IMR-90 (cell line): Measurements from ENCODE around the gene LDLRAD3. TPM values are rescaled to one million over a fixed set of nuclear protein-coding genes. Genes with fewer than 3 reads are reported as not detected.

Experiments
- ATAC-seq: fragments of 200-7000 bp; cut with Tn5 transposase; 2 replicates; pipeline ENCODE4 v1.9.1; 2020; ENCODE audit warnings: low read depth, mild to moderate bottlenecking, moderate library complexity
- BruUV-seq: library from RNA; stranded (reverse); fragments of 400-500 nt; replicated peaks from 2 replicates; lab custom pipeline; 2021; lab: Mats Ljungman, UMichigan
- CTCF ChIA-PET: fragments of 300-600 bp; formaldehyde crosslinking; extraction: SDS; loops from one replicate; lab custom pipeline; 2021; ENCODE audit warnings: antibody characterized with exemption; lab: Yijun Ruan, JAX
- POLR2A ChIA-PET: fragments of 300-600 bp; sonication (Branson Sonifier 250); formaldehyde crosslinking; loops from one replicate; lab custom pipeline; 2022; ENCODE audit warnings: antibody characterized with exemption; ENCODE audit not compliant: unreplicated experiment; lab: Charles Lee
- DNase-seq: peaks from one replicate; pipeline ENCODE4 v3.0.0; 2013
- H2AFZ ChIP-seq: replicated peaks from 2 replicates; pipeline ENCODE3; 2013; ENCODE audit warnings: low read length, mild to moderate bottlenecking; ENCODE audit not compliant: poor library complexity
- H2AK5ac ChIP-seq: 2 replicates; pipeline ENCODE4 v1.6.1; 2013; ENCODE audit warnings: low read depth, low read length, inconsistent platforms
- H2AK9ac ChIP-seq: replicated peaks from 2 replicates; pipeline ENCODE3; 2013; ENCODE audit warnings: mild to moderate bottlenecking, low read depth, low read length, moderate library complexity; ENCODE audit not compliant: poor library complexity
- H2BK120ac ChIP-seq: 2 replicates; pipeline ENCODE4 v1.6.1; 2013; ENCODE audit warnings: low read depth, low read length, inconsistent platforms
- H2BK15ac ChIP-seq: 3 replicates; pipeline ENCODE4 v1.6.1; 2013; ENCODE audit warnings: low read depth, low read length, inconsistent platforms
- H2BK20ac ChIP-seq: 2 replicates; pipeline ENCODE4 v1.6.1; 2013; ENCODE audit warnings: low read depth, mild to moderate bottlenecking, inconsistent platforms, low read length, moderate library complexity
- H2BK5ac ChIP-seq: 2 replicates; pipeline ENCODE4 v1.6.1; 2013; ENCODE audit warnings: mild to moderate bottlenecking, low read depth, low read length, inconsistent platforms; ENCODE audit not compliant: poor library complexity, severe bottlenecking
- H3K14ac ChIP-seq: replicated peaks from 2 replicates; pipeline ENCODE4 v1.6.1; 2013; ENCODE audit warnings: low read depth, low read length, inconsistent platforms
- H3K18ac ChIP-seq: 2 replicates; pipeline ENCODE4 v1.6.1; 2013; ENCODE audit warnings: low read depth, low read length, control low read depth
- H3K23ac ChIP-seq: 2 replicates; pipeline ENCODE4 v1.6.1; 2013; ENCODE audit warnings: low read depth, low read length, inconsistent platforms
- H3K27ac ChIP-seq: 2 replicates; pipeline ENCODE4 v1.5.1; 2013; ENCODE audit warnings: mild to moderate bottlenecking, control low read depth, low read length; ENCODE audit not compliant: insufficient read depth
- H3K27me3 ChIP-seq: 2 replicates; pipeline ENCODE4 v1.6.1; 2013; ENCODE audit warnings: low read length; ENCODE audit not compliant: control insufficient read depth, insufficient read depth
- H3K36me3 ChIP-seq: 2 replicates; pipeline ENCODE4 v1.6.1; 2013; ENCODE audit warnings: low read length, mixed read lengths; ENCODE audit not compliant: control insufficient read depth, insufficient read depth
- H3K4ac ChIP-seq: 2 replicates; pipeline ENCODE4 v1.6.1; 2013; ENCODE audit warnings: low read depth, low read length, inconsistent platforms
- H3K4me1 ChIP-seq: 2 replicates; pipeline ENCODE4 v1.6.1; 2013; ENCODE audit warnings: low read length, mixed read lengths; ENCODE audit not compliant: control insufficient read depth, insufficient read depth
- H3K4me2 ChIP-seq: 2 replicates; pipeline ENCODE4 v1.6.1; 2013; ENCODE audit warnings: low read depth, mild to moderate bottlenecking, control low read depth, low read length, moderate library complexity
- H3K4me3 ChIP-seq: 2 replicates; pipeline ENCODE4 v1.5.1; 2013; ENCODE audit warnings: low read depth, mild to moderate bottlenecking, control low read depth, low read length, moderate library complexity; ENCODE audit not compliant: insufficient read depth
- H3K56ac ChIP-seq: 2 replicates; pipeline ENCODE4 v1.6.1; 2013; ENCODE audit warnings: low read length, inconsistent platforms; ENCODE audit not compliant: insufficient read depth; ENCODE audit errors: extremely low read depth
- H3K79me1 ChIP-seq, 2 experiments: 2 replicates each; pipeline ENCODE4 v1.6.1; 2013; ENCODE audit warnings: low read length in 2 of 2, inconsistent platforms in 1 of 2, low read depth in 1 of 2
- H3K9ac ChIP-seq: 2 replicates; pipeline ENCODE4 v1.6.1; 2013; ENCODE audit warnings: low read depth, low read length, control low read depth
- H3K9me1 ChIP-seq: 2 replicates; pipeline ENCODE4 v1.6.1; 2013; ENCODE audit warnings: low read length, inconsistent platforms; ENCODE audit not compliant: insufficient read depth
- H3K9me3 ChIP-seq: 2 replicates; pipeline ENCODE4 v1.6.1; 2013; ENCODE audit warnings: low read length; ENCODE audit not compliant: control insufficient read depth, insufficient read depth
- H4K20me1 ChIP-seq: 2 replicates; pipeline ENCODE4 v1.6.1; 2013; ENCODE audit warnings: low read length, inconsistent platforms; ENCODE audit not compliant: insufficient read depth
- H4K5ac ChIP-seq: 2 replicates; pipeline ENCODE4 v1.6.1; 2013; ENCODE audit warnings: mild to moderate bottlenecking, low read depth, low read length, control low read depth
- H4K8ac ChIP-seq, 2 experiments: 2 replicates each; pipeline ENCODE4 v1.6.1; 2013; ENCODE audit warnings: low read depth in 2 of 2, low read length in 2 of 2, control low read depth in 1 of 2, inconsistent platforms in 1 of 2
- H4K91ac ChIP-seq: 2 replicates; pipeline ENCODE4 v1.6.1; 2013; ENCODE audit warnings: low read depth, low read length, inconsistent platforms; ENCODE audit not compliant: insufficient read depth
- BHLHE40 ChIP-seq: fragments of 150-350 bp; IDR thresholded peaks from 2 replicates; pipeline ENCODE4 v1.6.1; 2016; ENCODE audit warnings: mild to moderate bottlenecking, low read depth, low read length
- CHD1 ChIP-seq: IDR thresholded peaks from 2 replicates; pipeline ENCODE4 v1.6.1; 2012; ENCODE audit warnings: low read depth, low read length, improper control_type of control experiment
- FOS ChIP-seq: fragments of 150-350 bp; IDR thresholded peaks from 2 replicates; pipeline ENCODE4 v1.6.1; 2016; ENCODE audit warnings: low read depth, low read length
- MAFK ChIP-seq: IDR thresholded peaks from 2 replicates; pipeline ENCODE4 v1.6.1; 2012; ENCODE audit warnings: low read depth, low read length, improper control_type of control experiment
- MXI1 ChIP-seq: IDR thresholded peaks from 2 replicates; pipeline ENCODE4 v1.6.1; 2012; ENCODE audit warnings: low read depth, mild to moderate bottlenecking, low read length, moderate library complexity, borderline replicate concordance
- POLR2A ChIP-seq: IDR thresholded peaks from 2 replicates; pipeline ENCODE4 v1.6.1; 2012; ENCODE audit warnings: mild to moderate bottlenecking, low read depth, low read length
- RAD21 ChIP-seq: IDR thresholded peaks from 2 replicates; pipeline ENCODE4 v1.6.1; 2012; ENCODE audit warnings: low read length, improper control_type of control experiment
- RFX5 ChIP-seq: IDR thresholded peaks from 2 replicates; pipeline ENCODE4 v1.8.0; 2012; ENCODE audit warnings: low read depth, mild to moderate bottlenecking, low read length, moderate library complexity
- WGBS, 2 experiments: methylation state at CpG; one replicate each; pipeline versions ENCODE4 v1.1.5 to v1.1.7; 2013; ENCODE audit warnings: missing lambda C conversion rate in 2 of 2; ENCODE audit not compliant: insufficient read length in 1 of 2; ENCODE audit errors: extremely low coverage in 2 of 2; 5-methylcytosine and 5-hydroxymethylcytosine counted together
- dilution Hi-C: fragments of 300-500 bp; cut with HindIII; formaldehyde crosslinking; loops from one replicate; pipeline ENCODE4 v1.14.3; 2018; ENCODE audit warnings: low sequenced_read_pairs; ENCODE audit not compliant: unreplicated experiment
- in situ Hi-C: fragments of 300-500 bp; cut with MboI; formaldehyde crosslinking; loops from 3 replicates; pipeline ENCODE4 v1.14.3; 2019; ENCODE audit warnings: low sequenced_read_pairs, inconsistent platforms, mixed read lengths
- intact Hi-C: fragments of 100-400 bp; cut with micrococcal nuclease; formaldehyde crosslinking; loops from 2 replicates; pipeline ENCODE4 v1.10.0; 2022
- polyA plus RNA-seq, 3 experiments: library from polyadenylated mRNA; depleted of rRNA; stranded (reverse); fragments of >200 nt; gene quantifications; 2 replicates each; pipeline ENCODE4 v1.2.3, GENCODE V29; 2012; ENCODE audit warnings: low replicate concordance in 1 of 3
- total RNA-seq: library from RNA; depleted of rRNA; stranded (reverse); fragments of >200 nt; gene quantifications from 2 replicates; pipeline ENCODE4 v1.2.3, GENCODE V29; 2012
- TF ChIP-seq, protein P1 (sequence below): conservative IDR thresholded peaks from 2 replicates; pipeline ENCODE4 v1.5.1; 2012; ENCODE audit warnings: mild to moderate bottlenecking, low read depth, low read length, improper control_type of control experiment
- TF ChIP-seq, protein P2 (sequence below): fragments of 150-350 bp; IDR thresholded peaks from 2 replicates; pipeline ENCODE4 v1.6.1; 2017; ENCODE audit warnings: mild to moderate bottlenecking, antibody characterized with exemption, low read length, low read depth

Gene LDLRAD3
- total and polyA plus RNA-seq, 2 of the 4 experiments (the other 2 are of a cell fraction), result 2.7 to 6.4 TPM

DNA sequence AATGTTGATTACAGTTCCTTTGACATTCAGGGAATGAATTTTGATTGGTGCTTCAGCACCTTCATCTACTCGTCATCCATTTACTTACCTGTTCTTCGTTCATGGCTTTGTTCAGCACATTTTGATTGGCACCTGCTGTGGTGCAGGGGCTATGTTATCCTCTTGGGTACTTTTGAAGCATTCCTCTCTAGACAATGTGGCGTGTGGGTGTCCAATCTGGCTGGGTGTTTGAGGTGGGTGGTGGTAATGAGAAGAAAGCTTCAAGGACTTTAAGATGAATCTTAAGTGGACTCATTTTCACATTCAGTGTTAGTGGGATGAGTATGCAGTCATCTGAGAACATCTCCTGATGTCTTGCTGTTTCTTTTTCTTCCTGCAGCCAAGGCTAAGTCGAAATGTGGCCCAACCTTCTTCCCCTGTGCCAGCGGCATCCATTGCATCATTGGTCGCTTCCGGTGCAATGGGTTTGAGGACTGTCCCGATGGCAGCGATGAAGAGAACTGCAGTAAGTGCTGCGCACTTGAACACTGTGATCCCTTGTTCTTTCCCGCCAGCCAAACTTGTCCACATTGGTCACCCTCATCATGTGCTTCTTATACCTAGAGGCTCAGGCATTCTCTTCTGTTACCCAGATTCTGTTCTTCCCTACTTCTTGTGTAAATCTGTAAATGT, 137.5 kb downstream of the LDLRAD3 start:
- Histone ChIP-seq H3K18ac (no peak overlapping the region), H3K4me2 (no peak overlapping the region), H3K14ac (no peak overlapping the region), H3K56ac (no peak overlapping the region), H2BK20ac (no peak overlapping the region), H4K5ac (no peak overlapping the region), H3K4me1 (no peaks in the 10 kb centered on the region), H4K91ac (no peak overlapping the region), H3K36me3 (peaks cover 3% of the 10 kb centered on the region; the same call in 1 of the 2 replicates), H3K27ac (no peak overlapping the region), H2AK5ac (no peak overlapping the region), H4K20me1 (no peaks in the 10 kb centered on the region), H3K79me1 (no peaks in the 10 kb centered on the region), H3K9ac (no peak overlapping the region), H2BK15ac (no peak overlapping the region), H3K9me1 (no peaks in the 10 kb centered on the region), H2AFZ (no peak overlapping the region), H3K27me3 (no peaks in the 10 kb centered on the region), H3K9me3 (no peaks in the 10 kb centered on the region), H3K4me3 (no peak overlapping the region), H2BK5ac (no peak overlapping the region), H4K8ac (no peak overlapping the region), H2BK120ac (no peak overlapping the region), H3K23ac (no peak overlapping the region), H3K4ac (no peak overlapping the region), H2AK9ac (no peak overlapping the region)
- dilution Hi-C loops, result no loop called here
- BruUV-seq, result no TSS peak
- ChIA-PET POLR2A (no interaction called here), CTCF (no interaction called here)
- WGBS, 2 experiments, result 93% methylated on average over 5 of the region's 11 CpGs; no CpG with 5 or more reads in 1 of the 2 experiments
- TF ChIP-seq, protein P1, sequence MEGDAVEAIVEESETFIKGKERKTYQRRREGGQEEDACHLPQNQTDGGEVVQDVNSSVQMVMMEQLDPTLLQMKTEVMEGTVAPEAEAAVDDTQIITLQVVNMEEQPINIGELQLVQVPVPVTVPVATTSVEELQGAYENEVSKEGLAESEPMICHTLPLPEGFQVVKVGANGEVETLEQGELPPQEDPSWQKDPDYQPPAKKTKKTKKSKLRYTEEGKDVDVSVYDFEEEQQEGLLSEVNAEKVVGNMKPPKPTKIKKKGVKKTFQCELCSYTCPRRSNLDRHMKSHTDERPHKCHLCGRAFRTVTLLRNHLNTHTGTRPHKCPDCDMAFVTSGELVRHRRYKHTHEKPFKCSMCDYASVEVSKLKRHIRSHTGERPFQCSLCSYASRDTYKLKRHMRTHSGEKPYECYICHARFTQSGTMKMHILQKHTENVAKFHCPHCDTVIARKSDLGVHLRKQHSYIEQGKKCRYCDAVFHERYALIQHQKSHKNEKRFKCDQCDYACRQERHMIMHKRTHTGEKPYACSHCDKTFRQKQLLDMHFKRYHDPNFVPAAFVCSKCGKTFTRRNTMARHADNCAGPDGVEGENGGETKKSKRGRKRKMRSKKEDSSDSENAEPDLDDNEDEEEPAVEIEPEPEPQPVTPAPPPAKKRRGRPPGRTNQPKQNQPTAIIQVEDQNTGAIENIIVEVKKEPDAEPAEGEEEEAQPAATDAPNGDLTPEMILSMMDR, result no peak
- no peak for TF ChIP-seq MAFK
- TF ChIP-seq, protein P2, sequence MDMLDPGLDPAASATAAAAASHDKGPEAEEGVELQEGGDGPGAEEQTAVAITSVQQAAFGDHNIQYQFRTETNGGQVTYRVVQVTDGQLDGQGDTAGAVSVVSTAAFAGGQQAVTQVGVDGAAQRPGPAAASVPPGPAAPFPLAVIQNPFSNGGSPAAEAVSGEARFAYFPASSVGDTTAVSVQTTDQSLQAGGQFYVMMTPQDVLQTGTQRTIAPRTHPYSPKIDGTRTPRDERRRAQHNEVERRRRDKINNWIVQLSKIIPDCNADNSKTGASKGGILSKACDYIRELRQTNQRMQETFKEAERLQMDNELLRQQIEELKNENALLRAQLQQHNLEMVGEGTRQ, result no peak
- no peak for TF ChIP-seq POLR2A
- TF ChIP-seq BHLHE40, result no peak
- TF ChIP-seq CHD1, result no peak
- no peak for TF ChIP-seq FOS
- no peak for TF ChIP-seq RFX5
- TF ChIP-seq RAD21, result no peak
- no peak for TF ChIP-seq MXI1
- ATAC-seq, result no peak
- intact Hi-C loops, result no loop called here
- in situ Hi-C loops, result no loop called here
- no peak for DNase-seq
